GM19025 (cell line): ENCODE results near the gene KRT17.
"Not testable (repeated sequence)": the region's sequence is repeated elsewhere in the genome, so short reads cannot be mapped to it uniquely, and the experiment has no call there.

Experiments
- ATAC-seq: cut with Tn5 transposase; IDR thresholded peaks from one replicate; pipeline ENCODE4 v1.9.1; 2021; ENCODE audit warnings: mild to moderate bottlenecking, low read depth, moderate library complexity; ENCODE audit not compliant: unreplicated experiment

Gene KRT17

GRCh38 chr17:41622340-41623183 is 1.8 kb downstream of the KRT17 start:
- ATAC-seq, result not testable (repeated sequence)

- no peak for ATAC-seq
Measured at GRCh38 chr17:41621916-41622315, 2.5 kb downstream of the KRT17 start.

- ATAC-seq, result not testable (repeated sequence)
Measured at GRCh38 chr17:41621435-41621817, 2.9 kb downstream of the KRT17 start.

DNA sequence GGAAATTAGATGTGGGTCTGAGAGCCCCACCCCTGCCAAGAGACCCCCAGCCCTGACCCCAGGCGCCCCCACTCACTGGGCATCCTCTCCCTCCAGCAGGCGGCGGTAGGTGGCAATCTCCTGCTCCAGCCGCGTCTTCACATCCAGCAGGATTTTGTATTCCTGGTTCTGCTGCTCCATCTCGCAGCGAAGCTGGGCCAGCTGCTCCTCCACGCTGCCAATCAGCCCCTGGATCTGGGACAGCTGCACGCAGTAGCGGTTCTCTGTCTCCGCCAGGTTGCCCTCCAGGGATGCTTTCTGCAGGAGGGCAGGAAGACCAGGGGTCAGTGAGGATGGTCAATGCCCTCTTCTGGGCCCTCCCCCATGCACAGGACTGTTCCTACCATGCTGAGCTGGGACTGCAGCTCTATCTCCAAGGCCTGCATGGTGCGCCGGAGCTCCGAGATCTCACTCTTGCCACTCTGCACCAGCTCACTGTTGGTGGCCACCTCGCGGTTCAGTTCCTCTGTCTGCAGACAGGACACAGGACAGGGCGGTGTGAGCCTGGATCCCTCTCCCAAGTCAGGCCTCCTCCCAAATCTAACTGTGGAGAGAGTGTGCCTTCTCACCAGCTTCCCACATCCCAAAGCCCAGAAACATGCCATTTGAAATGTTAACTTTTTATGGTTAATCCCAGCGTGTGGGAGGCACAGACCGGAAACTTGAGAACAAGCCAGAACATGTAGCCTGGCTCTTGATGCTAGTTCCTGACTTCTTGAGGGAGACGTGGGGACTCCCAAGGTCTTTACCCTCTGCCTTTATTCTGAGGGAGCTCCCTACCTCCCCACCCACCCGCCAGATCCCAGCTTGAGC is 3.6 kb downstream of the KRT17 start:
- no peak for ATAC-seq

DNA sequence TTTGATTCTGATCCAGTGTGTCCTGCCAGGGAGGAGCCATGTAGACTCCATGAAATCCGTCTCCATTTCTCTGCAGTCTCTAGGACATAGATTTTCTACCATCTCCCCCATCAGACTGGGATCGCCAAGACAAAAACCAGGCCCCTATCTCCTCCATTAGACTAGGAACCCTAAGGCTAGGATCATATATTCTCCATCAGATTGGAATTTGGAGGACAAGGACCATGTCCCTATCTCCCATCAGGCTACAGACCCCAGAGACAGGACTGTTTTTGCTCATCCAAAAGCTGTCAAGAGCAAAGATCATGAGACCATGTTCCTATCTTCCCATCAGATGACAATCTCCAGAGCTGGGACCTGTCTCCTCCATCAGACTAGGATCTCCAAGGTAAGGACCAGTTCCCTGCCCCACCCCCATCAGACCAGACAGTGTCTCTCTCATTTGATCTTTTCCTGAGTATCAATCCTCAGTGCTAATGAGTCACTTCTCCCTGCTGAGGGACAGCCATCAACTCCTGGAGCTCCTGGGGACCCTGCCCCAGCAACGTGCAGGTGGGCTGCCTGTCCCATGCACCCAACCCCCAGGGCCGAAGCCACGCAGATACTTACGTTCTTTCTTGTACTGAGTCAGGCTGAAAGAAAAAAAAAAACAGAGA is 4.3 kb downstream of the KRT17 start:
- not testable (repeated sequence) for ATAC-seq

- ATAC-seq, result no peak
Measured at GRCh38 chr17:41619036-41619926, 5.1 kb downstream of the KRT17 start.

- no peak for ATAC-seq
Measured at GRCh38 chr17:41618341-41619035, 5.9 kb downstream of the KRT17 start.

GRCh38 chr17:41617698-41618097 is 6.7 kb downstream of the KRT17 start:
- ATAC-seq, result no peak

DNA sequence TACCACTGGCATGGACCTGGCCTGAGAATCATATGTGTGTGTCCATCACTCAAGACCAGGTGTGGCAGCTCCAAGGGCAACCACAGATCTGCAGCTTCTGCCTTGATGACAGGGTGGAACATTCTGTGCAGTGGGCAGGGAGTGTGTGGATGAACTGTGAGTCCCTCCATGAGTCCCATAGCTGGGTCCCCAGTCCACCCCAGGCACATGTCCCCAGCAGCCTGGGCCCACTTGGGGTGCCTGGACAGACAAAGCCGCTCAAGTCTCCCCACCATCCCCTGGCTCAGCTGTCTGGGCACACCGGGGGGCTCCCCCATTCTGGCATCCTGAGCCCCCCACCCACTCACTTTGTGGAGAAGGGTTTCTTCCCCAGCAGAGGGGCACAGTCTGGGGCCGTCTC is 7.2 kb downstream of the KRT17 start:
- no peak for ATAC-seq

- not testable (repeated sequence) for ATAC-seq
Measured at GRCh38 chr17:41616486-41616885, 7.9 kb downstream of the KRT17 start.

DNA sequence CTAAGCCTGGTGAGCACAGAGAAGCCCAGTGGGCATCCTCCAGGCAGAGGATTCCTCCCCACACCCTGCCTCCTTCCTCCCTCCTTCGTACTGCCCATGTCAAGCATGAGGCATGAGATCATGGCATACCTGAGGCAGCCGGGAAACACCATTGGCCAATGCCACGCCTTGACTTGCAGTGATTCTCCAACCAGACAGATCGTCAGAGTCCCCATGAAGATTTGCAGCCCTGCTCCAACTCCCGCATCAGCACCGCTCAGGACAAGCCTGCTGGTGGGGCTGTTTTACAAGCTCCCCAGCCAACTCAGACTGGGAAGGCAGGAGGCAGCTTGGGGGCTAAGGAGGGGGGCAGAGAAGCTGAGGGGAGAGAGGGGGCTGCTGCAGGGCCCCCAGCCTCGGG is 8.9 kb downstream of the KRT17 start:
- ATAC-seq, result no peak

- not testable (repeated sequence) for ATAC-seq
Measured at GRCh38 chr17:41614767-41615166, 9.6 kb downstream of the KRT17 start.

DNA sequence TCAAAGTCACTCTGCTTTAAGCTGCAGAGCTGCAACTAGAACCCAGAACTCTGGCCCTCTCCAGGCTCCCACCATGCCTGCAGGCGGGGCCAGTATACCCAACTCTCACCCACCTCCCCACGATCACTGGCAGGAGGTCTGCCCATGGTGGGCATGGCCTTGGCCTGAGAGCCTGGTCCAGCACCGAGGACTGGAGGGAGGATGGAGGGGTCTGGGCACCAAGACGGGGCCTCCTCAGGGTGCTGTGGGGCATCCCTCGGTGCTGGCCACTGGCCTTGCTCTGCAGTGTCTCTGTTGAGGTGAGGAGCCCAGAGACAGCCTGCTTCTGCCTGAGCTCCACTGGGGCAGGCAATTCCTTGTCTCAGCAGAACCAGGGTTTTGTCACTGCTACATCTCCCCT is 10.3 kb downstream of the KRT17 start:
- no peak for ATAC-seq

GRCh38 chr17:41613277-41614082 is 10.9 kb downstream of the KRT17 start:
- ATAC-seq, result no peak

GRCh38 chr17:41612376-41613160 is 11.8 kb downstream of the KRT17 start, which contains the start of gene KRT16:
Gene KRT16 (minus strand): TSS chr17:41612767. CDS start chr17:41612688, 79 bp downstream.
- ATAC-seq, result not testable (repeated sequence)

DNA sequence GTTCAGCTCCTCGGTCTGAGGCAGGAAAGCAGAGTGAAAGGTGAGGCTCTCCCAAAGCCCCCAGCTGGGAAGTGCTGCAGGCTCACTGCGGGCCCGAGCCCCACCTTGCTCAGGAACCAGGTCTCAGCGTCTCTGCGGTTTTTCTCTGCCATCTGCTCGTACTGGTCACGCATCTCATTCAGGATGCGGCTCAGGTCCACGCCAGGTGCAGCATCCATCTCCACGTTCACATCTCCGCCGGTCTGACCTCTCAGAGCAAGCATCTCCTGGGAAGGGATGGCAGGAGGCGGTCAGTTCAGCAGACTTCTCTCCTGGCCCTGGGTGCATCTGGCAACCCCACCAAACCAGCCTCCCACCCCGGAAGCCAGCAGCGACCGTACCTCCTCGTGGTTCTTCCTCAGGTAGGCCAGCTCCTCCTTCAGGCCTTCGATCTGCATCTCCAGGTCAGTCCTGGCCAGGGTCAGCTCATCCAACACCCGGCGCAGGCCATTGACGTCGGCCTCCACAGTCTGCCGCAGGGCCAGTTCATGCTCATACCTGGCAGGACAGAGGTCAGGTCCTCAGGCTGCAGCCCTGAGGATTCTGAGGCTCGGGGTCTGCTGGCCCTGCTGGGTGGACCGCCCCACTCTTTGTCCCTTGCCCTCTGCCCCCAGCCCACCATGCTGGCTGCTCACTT is 13.3 kb downstream of the KRT17 start:
- ATAC-seq, result no peak

- ATAC-seq, result not testable (repeated sequence)
Measured at GRCh38 chr17:41610061-41610517, 14.3 kb downstream of the KRT17 start.
